Tibial nerve (tissue), 3 donors: Measurements from ENCODE around the gene MAX.

Source experiments
- POLR2A ChIP-seq, 2 donors: fragments of 450-650 bp; IDR thresholded peaks; one replicate each; pipeline ENCODE4 v1.6.1; 2017; ENCODE audit warnings: antibody characterized with exemption in 2 of 2, mild to moderate bottlenecking in 2 of 2, moderate library complexity in 2 of 2
- TF ChIP-seq, protein P1 (sequence below), 5 experiments: fragments of 200-600 bp in 3 of 5; fragments of 450-650 bp in 2 of 5; sonication (generic) in 3 of 5; IDR thresholded peaks; one replicate each; pipeline ENCODE4 v1.5.1; 2016 to 2019; ENCODE audit warnings: antibody characterized with exemption in 5 of 5, mild to moderate bottlenecking in 3 of 5, moderate library complexity in 2 of 5

DNA sequence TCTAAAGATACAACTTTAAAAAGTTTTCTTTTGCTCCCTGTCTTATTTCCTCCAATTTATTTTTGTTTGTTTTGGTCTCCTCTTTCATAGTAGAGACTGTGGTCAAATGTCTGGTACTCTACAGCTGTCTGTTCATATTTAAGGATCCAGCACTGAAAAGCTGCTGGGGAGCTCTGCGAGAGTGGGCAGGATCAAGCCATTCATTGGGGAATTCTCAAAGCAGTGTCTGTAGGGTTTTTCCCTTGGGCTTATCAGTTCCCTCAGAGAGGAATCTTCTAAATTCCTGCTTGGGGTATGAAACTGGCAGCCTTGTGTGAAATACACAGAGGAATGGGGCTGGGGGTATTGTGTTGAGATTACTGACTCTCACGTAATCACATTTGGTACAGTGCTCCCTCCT, 63.4 kb downstream of the MAX start:
- TF ChIP-seq, protein P1, sequence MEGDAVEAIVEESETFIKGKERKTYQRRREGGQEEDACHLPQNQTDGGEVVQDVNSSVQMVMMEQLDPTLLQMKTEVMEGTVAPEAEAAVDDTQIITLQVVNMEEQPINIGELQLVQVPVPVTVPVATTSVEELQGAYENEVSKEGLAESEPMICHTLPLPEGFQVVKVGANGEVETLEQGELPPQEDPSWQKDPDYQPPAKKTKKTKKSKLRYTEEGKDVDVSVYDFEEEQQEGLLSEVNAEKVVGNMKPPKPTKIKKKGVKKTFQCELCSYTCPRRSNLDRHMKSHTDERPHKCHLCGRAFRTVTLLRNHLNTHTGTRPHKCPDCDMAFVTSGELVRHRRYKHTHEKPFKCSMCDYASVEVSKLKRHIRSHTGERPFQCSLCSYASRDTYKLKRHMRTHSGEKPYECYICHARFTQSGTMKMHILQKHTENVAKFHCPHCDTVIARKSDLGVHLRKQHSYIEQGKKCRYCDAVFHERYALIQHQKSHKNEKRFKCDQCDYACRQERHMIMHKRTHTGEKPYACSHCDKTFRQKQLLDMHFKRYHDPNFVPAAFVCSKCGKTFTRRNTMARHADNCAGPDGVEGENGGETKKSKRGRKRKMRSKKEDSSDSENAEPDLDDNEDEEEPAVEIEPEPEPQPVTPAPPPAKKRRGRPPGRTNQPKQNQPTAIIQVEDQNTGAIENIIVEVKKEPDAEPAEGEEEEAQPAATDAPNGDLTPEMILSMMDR (IDR thresholded peaks at IDR 0.05) = no peak
- TF ChIP-seq POLR2A (IDR thresholded peaks at IDR 0.05) = no peak
